Gastrocnemius medialis (tissue), 4 donors: Measurements from ENCODE around the gene BACH1.
A peak's percentile ranks its signal among the peaks of the same experiment; 100 is the strongest.

Experiments
- CTCF ChIP-seq, 5 experiments: fragments of 450-650 bp in 3 of 5; fragments of 200-600 bp in 2 of 5; sonication (generic) in 2 of 5; IDR thresholded peaks in 4 of 5; conservative IDR thresholded peaks in 1 of 5; 1 replicate in 4 of 5; 2 replicates in 1 of 5; pipeline ENCODE4 v1.5.1; 2016 to 2019; ENCODE audit warnings: antibody characterized with exemption in 5 of 5, mild to moderate bottlenecking in 3 of 5, moderate library complexity in 3 of 5
- POLR2A ChIP-seq, 2 donors: fragments of 450-650 bp; IDR thresholded peaks; one replicate each; pipeline ENCODE4 v1.6.1; 2017; ENCODE audit warnings: antibody characterized with exemption in 2 of 2, mild to moderate bottlenecking in 2 of 2, moderate library complexity in 2 of 2

GRCh38 chr21:29326914-29327554, 28.3 kb downstream of the BACH1 start:
- TF ChIP-seq CTCF (IDR thresholded peaks at IDR 0.05 in 4 of 5, conservative IDR thresholded peaks at IDR 0.05 in 1 of 5), result no peak
- peak; percentile 77 to 91 for TF ChIP-seq POLR2A (IDR thresholded peaks at IDR 0.05)
